ENCODE results near the gene KCNH3.

KCNH3 gene

GRCh38 chr12:49563951-49564685 is 25.3 kb downstream of the KCNH3 start:
- DNase-seq, result no peak

GRCh38 chr12:49564686-49565405 is 26.0 kb downstream of the KCNH3 start:
- no peak for DNase-seq

GRCh38 chr12:49565406-49566265 is 26.8 kb downstream of the KCNH3 start:
- DNase-seq, result no peak

- no peak for DNase-seq
These were observed 27.5 kb downstream of the KCNH3 start for GRCh38 chr12:49566361-49566760.

GRCh38 chr12:49567302-49567610 is 28.4 kb downstream of the KCNH3 start:
- DNase-seq, result no peak

GRCh38 chr12:49567611-49568441 is 29.0 kb downstream of the KCNH3 start, which contains the start of gene MCRS1:
Gene MCRS1, minus strand, starts transcription at chr12:49568142. Its CDS starts 1,411 bp downstream, at chr12:49566731.
- peak; percentile 91 for DNase-seq

- DNase-seq, result peak; percentile 18
These were observed 29.8 kb downstream of the KCNH3 start for GRCh38 chr12:49568442-49569162.

GRCh38 chr12:49577589-49578315 is 38.9 kb downstream of the KCNH3 start:
- DNase-seq, result no peak

- no peak for DNase-seq
These were observed 39.8 kb downstream of the KCNH3 start for GRCh38 chr12:49578471-49579112.

GRCh38 chr12:49580572-49581535 is 42.0 kb downstream of the KCNH3 start:
- DNase-seq, result no peak

GRCh38 chr12:49582201-49582600 is 43.4 kb downstream of the KCNH3 start:
- no peak for DNase-seq

- DNase-seq, result no peak
These were observed 44.0 kb downstream of the KCNH3 start for GRCh38 chr12:49582850-49583249.

- no peak for DNase-seq
These were observed 44.7 kb downstream of the KCNH3 start for GRCh38 chr12:49583366-49584094.

GRCh38 chr12:49584591-49584990 is 45.8 kb downstream of the KCNH3 start:
- no peak for DNase-seq

GRCh38 chr12:49585477-49586459 is 46.9 kb downstream of the KCNH3 start:
- no peak for DNase-seq

- no peak for DNase-seq
These were observed 48.5 kb downstream of the KCNH3 start for GRCh38 chr12:49587174-49587908.

GRCh38 chr12:49588281-49588680 is 49.5 kb downstream of the KCNH3 start:
- DNase-seq, result no peak
